T-helper 1 cell treated with Interleukin-12 subunit alpha and Interleukin-12 subunit beta and Interleukin-4 antibody, amounts not matched to agents 30 ng/mL and 1 ng/mL, for 36 hours (primary cell): ENCODE results near the gene TTC28. TPM values are rescaled to one million over a fixed set of nuclear protein-coding genes. Genes with fewer than 3 reads are reported as not detected.

Experiments used
- intact Hi-C: fragments of 100-400 bp; cut with micrococcal nuclease; formaldehyde crosslinking; loops from one replicate; pipeline ENCODE4 v1.15.1; 2024
- total RNA-seq: library from RNA; stranded (reverse); gene quantifications from 2 replicates; pipeline ENCODE4 v1.2.3, GENCODE V29; 2022

The TTC28 gene
- total RNA-seq, 1 donor from 2014 or later: 3.1 TPM

- intact Hi-C loops: no loop called here
Measured at GRCh38 chr22:27959335-27960090, 720.1 kb downstream of the TTC28 start.

DNA sequence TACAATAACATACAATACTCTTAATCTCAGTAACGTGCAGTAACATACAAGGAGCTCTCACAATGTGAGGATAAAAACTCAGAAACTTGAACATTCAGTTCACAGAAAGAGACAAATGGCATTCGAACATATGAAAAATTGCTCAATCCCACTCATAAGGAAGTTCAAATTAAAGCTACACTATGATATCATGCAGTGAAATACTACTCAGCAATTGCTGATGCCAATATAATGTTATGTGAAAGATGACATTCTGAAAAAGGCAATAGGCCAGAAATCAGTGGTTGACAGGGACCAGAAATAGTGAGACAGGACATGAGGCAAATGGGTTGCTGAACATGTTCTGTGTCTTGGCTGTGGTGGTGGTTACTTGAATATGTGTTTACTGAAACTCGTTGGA lies 726.9 kb downstream of the TTC28 start:
- intact Hi-C loops: no loop called here

- intact Hi-C loops: no loop called here
Measured at GRCh38 chr22:27952091-27952490, 727.5 kb downstream of the TTC28 start.

GRCh38 chr22:27949421-27949820 lies 730.2 kb downstream of the TTC28 start:
- intact Hi-C loops: no loop called here

DNA sequence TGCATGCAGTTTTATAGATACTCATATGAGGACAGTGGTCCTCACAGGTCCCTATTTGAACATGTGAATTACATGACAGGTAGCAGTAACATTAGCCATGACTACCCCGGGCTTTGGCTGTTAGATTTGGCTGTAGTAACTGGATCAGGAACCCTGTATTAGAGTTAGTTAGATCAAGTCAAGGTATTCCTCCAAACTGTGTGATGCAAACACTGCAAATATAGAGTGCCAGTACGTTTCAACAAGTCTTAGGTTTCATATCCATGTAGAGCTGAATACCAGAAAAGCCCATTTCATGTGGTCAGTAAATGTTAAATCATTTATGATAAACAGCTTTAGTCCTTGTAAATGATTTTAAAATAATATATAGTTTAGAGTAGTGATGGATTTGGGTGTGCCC lies 731.1 kb downstream of the TTC28 start:
- intact Hi-C loops: no loop called here

- intact Hi-C loops: no loop called here
Measured at GRCh38 chr22:27947448-27947847, 732.2 kb downstream of the TTC28 start.

- intact Hi-C loops: no loop called here
Measured at GRCh38 chr22:27941143-27941542, 738.5 kb downstream of the TTC28 start.

DNA sequence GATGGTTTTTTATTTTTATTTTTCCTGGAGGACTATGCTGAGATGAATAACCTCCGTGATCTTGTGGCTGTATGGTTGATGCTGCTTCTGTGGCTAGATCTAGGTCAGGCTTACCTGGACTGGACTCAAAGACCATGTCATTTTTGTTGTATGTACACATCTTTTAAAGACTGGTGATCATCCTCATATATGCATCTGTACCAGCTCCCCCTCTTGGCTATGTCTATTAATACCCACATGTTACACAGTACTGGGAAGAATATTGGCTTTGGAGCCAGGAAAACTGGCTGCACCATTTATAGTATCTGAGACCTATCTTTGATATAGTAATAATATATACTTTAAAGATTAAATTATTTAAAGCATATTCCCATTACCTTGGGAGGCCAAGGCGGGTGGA lies 742.2 kb downstream of the TTC28 start:
- intact Hi-C loops: no loop called here

DNA sequence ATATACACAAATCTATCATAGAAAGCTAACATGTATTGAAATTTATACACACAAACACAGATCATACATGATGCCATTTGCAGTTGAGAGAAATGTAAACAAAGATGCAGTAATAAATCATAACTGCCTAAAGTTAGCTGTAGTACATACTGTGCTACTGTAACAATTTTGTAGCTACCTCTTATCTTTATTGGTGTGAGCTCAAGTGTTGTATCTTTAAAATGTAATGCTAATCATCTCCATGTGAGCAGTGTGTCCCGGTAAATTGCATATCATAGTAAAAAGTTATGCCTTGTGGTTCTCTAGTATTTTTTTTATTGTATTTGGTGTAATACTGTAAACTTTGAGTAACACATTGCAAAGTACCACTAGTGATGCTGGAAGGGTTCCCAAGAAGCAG lies 743.7 kb downstream of the TTC28 start:
- intact Hi-C loops: no loop called here

- intact Hi-C loops: no loop called here
Measured at GRCh38 chr22:27934069-27934468, 745.6 kb downstream of the TTC28 start.

DNA sequence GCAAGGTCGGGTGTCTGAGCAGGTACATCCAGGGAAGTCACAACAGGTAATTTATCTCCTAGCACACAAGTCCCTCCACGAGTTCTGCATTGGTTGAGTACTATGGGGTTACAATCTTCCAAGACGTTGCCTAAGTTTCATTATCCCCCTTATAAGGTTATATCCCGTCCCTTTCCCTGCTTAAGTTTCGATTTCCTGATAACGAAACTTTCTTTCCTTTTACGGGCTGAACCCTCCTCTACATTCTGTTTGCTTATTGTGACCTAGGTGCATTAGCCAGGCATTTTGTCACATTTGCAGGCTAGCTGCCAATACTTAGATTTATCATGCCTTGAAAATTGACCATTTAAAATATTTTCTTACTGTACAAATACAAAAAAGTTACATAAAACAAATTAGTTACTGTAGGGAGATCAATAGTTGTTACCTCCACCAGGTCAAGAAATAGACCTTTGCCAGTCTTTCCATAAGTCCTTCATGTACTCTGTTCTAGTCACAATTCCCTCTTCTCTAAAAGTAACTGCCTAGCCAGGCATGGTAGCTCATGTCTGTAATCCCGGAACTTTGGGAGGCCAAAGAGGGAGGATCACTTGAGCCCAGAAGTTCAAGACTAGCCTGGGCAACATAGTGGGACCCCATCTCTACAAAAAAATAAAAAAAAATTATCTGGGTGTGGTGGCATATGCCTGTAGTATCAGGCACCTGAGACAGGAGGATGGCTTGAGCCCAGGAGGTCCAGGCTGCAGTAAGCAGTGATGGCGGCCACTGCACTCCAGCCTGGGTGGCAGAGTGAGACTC lies 746.3 kb downstream of the TTC28 start:
- intact Hi-C loops: no loop called here

GRCh38 chr22:27930331-27931060 lies 749.1 kb downstream of the TTC28 start:
- intact Hi-C loops: no loop called here

Other genes starting within 250 kb of the TTC28 start
- gene CHEK2, start 62.0 kb upstream of the TTC28 start, total RNA-seq: 34.3 and 37.3 TPM in 2 replicates
- 13.3 and 14.2 TPM in 2 replicates for gene HSCB, start 62.2 kb upstream of the TTC28 start, total RNA-seq
- 33.1 and 38.2 TPM in 2 replicates for gene CCDC117, start 92.9 kb upstream of the TTC28 start, total RNA-seq
- 382 and 388 TPM in 2 replicates for gene XBP1, start 120.7 kb upstream of the TTC28 start, total RNA-seq
- gene ZNRF3, start 203.7 kb upstream of the TTC28 start, total RNA-seq: 0.64 and 0.68 TPM in 2 replicates